SK-N-SH (cell line): Measurements from ENCODE around the gene ALDH6A1. TPM values are rescaled to one million over a fixed set of nuclear protein-coding genes. Genes with fewer than 3 reads are reported as not detected.
"Not testable (repeated sequence)": the region's sequence is repeated elsewhere in the genome, so short reads cannot be mapped to it uniquely, and the experiment has no call there.

Experiments
- CTCF ChIA-PET: fragments of 300-600, 350-600 bp; formaldehyde crosslinking; extraction: SDS; loops from one replicate; lab custom pipeline; 2021; lab: Yijun Ruan, JAX
- POLR2A ChIA-PET: fragments of 350-600 bp; sonication (Branson Sonifier 250); formaldehyde crosslinking; extraction: SDS; loops from one replicate; lab custom pipeline; 2020; ENCODE audit warnings: antibody characterized with exemption, inconsistent platforms; lab: Yijun Ruan, JAX
- DNase-seq: peaks from one replicate; pipeline ENCODE4 v3.0.0; 2012
- H2AFZ ChIP-seq: fragments of 200-600 bp; sonication (generic); 2 replicates; pipeline ENCODE4 v1.8.1; 2016; ENCODE audit warnings: antibody characterized with exemption, mild to moderate bottlenecking, low read depth
- H3F3A ChIP-seq: fragments of 200-600 bp; sonication (generic); replicated peaks from 2 replicates; pipeline ENCODE3; 2016; ENCODE audit warnings: antibody characterized with exemption, mild to moderate bottlenecking; ENCODE audit not compliant: insufficient read depth
- H3K27ac ChIP-seq, 2 experiments: fragments of 200-500 bp in 1 of 2; fragments of 200-600 bp in 1 of 2; sonication (Bioruptor generic) in 1 of 2; sonication (generic), shearing (Covaris generic) in 1 of 2; 2 replicates each; pipeline versions ENCODE4 v1.5.1 to v1.6.1; 2014 to 2016; ENCODE audit warnings: low read depth in 2 of 2, inconsistent platforms in 1 of 2, low read length in 1 of 2, mild to moderate bottlenecking in 1 of 2, mixed read lengths in 1 of 2
- H3K27me3 ChIP-seq: fragments of 200-600 bp; sonication (generic), shearing (Covaris generic); 2 replicates; pipeline ENCODE4 v1.6.1; 2016; ENCODE audit warnings: mixed run types; ENCODE audit not compliant: insufficient read depth
- H3K36me3 ChIP-seq, 2 experiments: fragments of 200-500 bp in 1 of 2; fragments of 200-600 bp in 1 of 2; sonication (Bioruptor generic) in 1 of 2; sonication (generic) in 1 of 2; replicated peaks in 1 of 2; 2 replicates each; pipeline versions ENCODE3 to v1.5.1; 2014 to 2016; ENCODE audit warnings: low read length in 1 of 2, mild to moderate bottlenecking in 1 of 2; ENCODE audit not compliant: insufficient read depth in 2 of 2, control insufficient read depth in 1 of 2
- H3K4me1 ChIP-seq, 2 experiments: fragments of 200-500 bp in 1 of 2; fragments of 200-600 bp in 1 of 2; sonication (Bioruptor generic) in 1 of 2; sonication (generic), shearing (Covaris generic) in 1 of 2; 2 replicates each; pipeline versions ENCODE4 v1.5.1 to v1.6.1; 2014 to 2016; ENCODE audit warnings: low read depth in 1 of 2, low read length in 1 of 2, mixed run types in 1 of 2; ENCODE audit not compliant: insufficient read depth in 2 of 2, control insufficient read depth in 1 of 2
- H3K4me2 ChIP-seq: fragments of 200-600 bp; sonication (generic), shearing (Covaris generic); 2 replicates; pipeline ENCODE4 v1.6.1; 2017; ENCODE audit warnings: mixed run types
- H3K4me3 ChIP-seq, 2 experiments: fragments of 200-500 bp in 1 of 2; fragments of 200-600 bp in 1 of 2; sonication (Bioruptor generic) in 1 of 2; sonication (generic), shearing (Covaris generic) in 1 of 2; 2 replicates each; pipeline versions ENCODE4 v1.5.1 to v1.8.1; 2014 to 2016; ENCODE audit warnings: low read depth in 2 of 2, inconsistent platforms in 1 of 2, low read length in 1 of 2, mild to moderate bottlenecking in 1 of 2, mixed read lengths in 1 of 2, moderate library complexity in 1 of 2
- H3K79me2 ChIP-seq: fragments of 200-600 bp; sonication (generic); 2 replicates; pipeline ENCODE4 v1.8.1; 2017; ENCODE audit warnings: mild to moderate bottlenecking; ENCODE audit not compliant: insufficient read depth
- H3K9ac ChIP-seq: fragments of 200-600 bp; sonication (generic); 2 replicates; pipeline ENCODE4 v1.6.1; 2017; ENCODE audit warnings: mixed run types
- H3K9me2 ChIP-seq: fragments of 200-600 bp; sonication (generic); 2 replicates; pipeline ENCODE4 v1.6.1; 2017; ENCODE audit warnings: mixed run types
- H3K9me3 ChIP-seq: fragments of 200-600 bp; sonication (generic); 2 replicates; pipeline ENCODE4 v1.6.1; 2017; ENCODE audit warnings: mixed run types, mild to moderate bottlenecking, moderate library complexity
- H4K20me1 ChIP-seq: fragments of 200-600 bp; sonication (generic); 2 replicates; pipeline ENCODE4 v1.6.1; 2017; ENCODE audit warnings: mild to moderate bottlenecking, mixed run types; ENCODE audit not compliant: insufficient read depth
- CHD2 ChIP-seq: fragments of 150-350 bp; IDR thresholded peaks from 2 replicates; pipeline ENCODE4 v1.6.1; 2018; ENCODE audit warnings: low read length; ENCODE audit not compliant: partially characterized antibody
- EZH2phosphoT487 ChIP-seq: fragments of 200-600 bp; sonication (generic); IDR thresholded peaks from 2 replicates; pipeline ENCODE4 v1.6.1; 2017; ENCODE audit warnings: low read depth, mixed run types, mild to moderate bottlenecking, antibody characterized with exemption, moderate library complexity, borderline replicate concordance
- RFX5 ChIP-seq: IDR thresholded peaks from 2 replicates; pipeline ENCODE4 v1.6.1; 2012; ENCODE audit warnings: mild to moderate bottlenecking, improper control_type of control experiment, low read length
- TAF1 ChIP-seq: IDR thresholded peaks from 2 replicates; pipeline ENCODE4 v1.6.1; 2012; ENCODE audit warnings: low read depth, mild to moderate bottlenecking, low read length, moderate library complexity, borderline replicate concordance
- WGBS: methylation state at CpG from one replicate; pipeline ENCODE4 v1.1.6; 2017; ENCODE audit warnings: low lambda C conversion rate; 5-methylcytosine and 5-hydroxymethylcytosine counted together
- polyA plus RNA-seq, 3 experiments: library from polyadenylated mRNA; depleted of rRNA; stranded (reverse); fragments of >200 nt; gene quantifications; 2 replicates each; pipeline ENCODE4 v1.2.3, GENCODE V29; 2012
- TF ChIP-seq, protein P1 (sequence below): fragments of 200-600 bp; sonication (generic); IDR thresholded peaks from 2 replicates; pipeline ENCODE4 v1.6.1; 2017; ENCODE audit warnings: antibody characterized with exemption, mild to moderate bottlenecking, moderate library complexity
- TF ChIP-seq, protein P2 (sequence below): IDR thresholded peaks from 2 replicates; pipeline ENCODE4 v1.6.1; 2012; ENCODE audit warnings: mild to moderate bottlenecking, low read depth, low read length, moderate library complexity

The ALDH6A1 gene
- polyA plus RNA-seq, 1 of the 3 experiments (the other 2 are of a cell fraction): 9.4 TPM

DNA sequence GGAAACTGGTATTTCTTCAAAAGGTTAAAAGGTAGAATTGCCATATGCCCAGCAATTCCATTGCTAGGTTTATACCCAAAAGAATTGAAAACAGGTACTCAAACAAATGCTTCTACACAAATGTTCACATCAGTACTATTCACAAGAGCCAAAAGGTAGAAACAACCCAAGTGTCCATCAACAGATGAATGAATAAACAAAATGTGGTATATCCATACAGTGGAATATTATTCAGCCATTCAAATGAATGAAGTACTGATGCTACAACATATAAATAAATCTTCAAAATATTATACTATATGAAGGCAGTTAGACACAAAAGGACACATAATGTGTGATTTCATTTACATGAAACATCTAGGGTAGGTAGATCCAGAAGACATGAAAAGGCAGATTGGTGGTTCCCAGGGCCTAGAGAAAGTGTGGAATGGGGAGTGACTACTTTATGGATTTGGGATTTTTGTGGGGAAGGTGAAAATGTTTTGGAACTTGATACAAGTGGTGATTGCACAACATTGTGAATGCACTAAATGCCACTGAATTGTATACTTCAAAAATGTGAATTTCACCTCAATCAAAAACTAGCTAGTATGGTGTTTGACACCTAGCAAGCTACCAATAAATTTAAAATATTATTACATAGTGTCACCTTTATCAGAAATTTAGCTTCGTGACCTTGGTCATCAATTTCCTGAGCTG is 42.2 kb upstream of the ALDH6A1 start:
- WGBS: 96% methylated on average over 1 of the region's 1 CpG
- POLR2A ChIA-PET: no interaction called here
- Histone ChIP-seq H3K79me2 (no peaks in the 10 kb centered on the region), H3K4me2 (no peak overlapping the region), H3K9me3 (no peaks in the 10 kb centered on the region), H3K27ac (no peak overlapping the region), H3F3A (no peaks in the 10 kb centered on the region), H3K36me3 (no peaks in the 10 kb centered on the region), H2AFZ (no peak overlapping the region), H3K4me1 (no peaks in the 10 kb centered on the region)
- DNase-seq: no peak
- CTCF ChIA-PET: interaction anchor here (0.9 to 1.0 kb wide), 3 partner anchors 13 to 15 kb away, joined by 3 read pairs; no protein-coding TSS in a partner anchor
- TF ChIP-seq EZH2phosphoT487 (no peak), RFX5 (no peak), CHD2 (no peak), TAF1 (no peak)
- TF ChIP-seq, protein P1, sequence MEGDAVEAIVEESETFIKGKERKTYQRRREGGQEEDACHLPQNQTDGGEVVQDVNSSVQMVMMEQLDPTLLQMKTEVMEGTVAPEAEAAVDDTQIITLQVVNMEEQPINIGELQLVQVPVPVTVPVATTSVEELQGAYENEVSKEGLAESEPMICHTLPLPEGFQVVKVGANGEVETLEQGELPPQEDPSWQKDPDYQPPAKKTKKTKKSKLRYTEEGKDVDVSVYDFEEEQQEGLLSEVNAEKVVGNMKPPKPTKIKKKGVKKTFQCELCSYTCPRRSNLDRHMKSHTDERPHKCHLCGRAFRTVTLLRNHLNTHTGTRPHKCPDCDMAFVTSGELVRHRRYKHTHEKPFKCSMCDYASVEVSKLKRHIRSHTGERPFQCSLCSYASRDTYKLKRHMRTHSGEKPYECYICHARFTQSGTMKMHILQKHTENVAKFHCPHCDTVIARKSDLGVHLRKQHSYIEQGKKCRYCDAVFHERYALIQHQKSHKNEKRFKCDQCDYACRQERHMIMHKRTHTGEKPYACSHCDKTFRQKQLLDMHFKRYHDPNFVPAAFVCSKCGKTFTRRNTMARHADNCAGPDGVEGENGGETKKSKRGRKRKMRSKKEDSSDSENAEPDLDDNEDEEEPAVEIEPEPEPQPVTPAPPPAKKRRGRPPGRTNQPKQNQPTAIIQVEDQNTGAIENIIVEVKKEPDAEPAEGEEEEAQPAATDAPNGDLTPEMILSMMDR: no peak
- TF ChIP-seq, protein P2, sequence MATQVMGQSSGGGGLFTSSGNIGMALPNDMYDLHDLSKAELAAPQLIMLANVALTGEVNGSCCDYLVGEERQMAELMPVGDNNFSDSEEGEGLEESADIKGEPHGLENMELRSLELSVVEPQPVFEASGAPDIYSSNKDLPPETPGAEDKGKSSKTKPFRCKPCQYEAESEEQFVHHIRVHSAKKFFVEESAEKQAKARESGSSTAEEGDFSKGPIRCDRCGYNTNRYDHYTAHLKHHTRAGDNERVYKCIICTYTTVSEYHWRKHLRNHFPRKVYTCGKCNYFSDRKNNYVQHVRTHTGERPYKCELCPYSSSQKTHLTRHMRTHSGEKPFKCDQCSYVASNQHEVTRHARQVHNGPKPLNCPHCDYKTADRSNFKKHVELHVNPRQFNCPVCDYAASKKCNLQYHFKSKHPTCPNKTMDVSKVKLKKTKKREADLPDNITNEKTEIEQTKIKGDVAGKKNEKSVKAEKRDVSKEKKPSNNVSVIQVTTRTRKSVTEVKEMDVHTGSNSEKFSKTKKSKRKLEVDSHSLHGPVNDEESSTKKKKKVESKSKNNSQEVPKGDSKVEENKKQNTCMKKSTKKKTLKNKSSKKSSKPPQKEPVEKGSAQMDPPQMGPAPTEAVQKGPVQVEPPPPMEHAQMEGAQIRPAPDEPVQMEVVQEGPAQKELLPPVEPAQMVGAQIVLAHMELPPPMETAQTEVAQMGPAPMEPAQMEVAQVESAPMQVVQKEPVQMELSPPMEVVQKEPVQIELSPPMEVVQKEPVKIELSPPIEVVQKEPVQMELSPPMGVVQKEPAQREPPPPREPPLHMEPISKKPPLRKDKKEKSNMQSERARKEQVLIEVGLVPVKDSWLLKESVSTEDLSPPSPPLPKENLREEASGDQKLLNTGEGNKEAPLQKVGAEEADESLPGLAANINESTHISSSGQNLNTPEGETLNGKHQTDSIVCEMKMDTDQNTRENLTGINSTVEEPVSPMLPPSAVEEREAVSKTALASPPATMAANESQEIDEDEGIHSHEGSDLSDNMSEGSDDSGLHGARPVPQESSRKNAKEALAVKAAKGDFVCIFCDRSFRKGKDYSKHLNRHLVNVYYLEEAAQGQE: no peak
- TF ChIP-seq, all 33 proteins: peak for 0
- Histone ChIP-seq H3K4me3 (no peak overlapping the region), H3K27me3 (no peaks in the 10 kb centered on the region), H3K9me2 (no peaks in the 10 kb centered on the region), H3K9ac (no peak overlapping the region), H4K20me1 (no peaks in the 10 kb centered on the region)

DNA sequence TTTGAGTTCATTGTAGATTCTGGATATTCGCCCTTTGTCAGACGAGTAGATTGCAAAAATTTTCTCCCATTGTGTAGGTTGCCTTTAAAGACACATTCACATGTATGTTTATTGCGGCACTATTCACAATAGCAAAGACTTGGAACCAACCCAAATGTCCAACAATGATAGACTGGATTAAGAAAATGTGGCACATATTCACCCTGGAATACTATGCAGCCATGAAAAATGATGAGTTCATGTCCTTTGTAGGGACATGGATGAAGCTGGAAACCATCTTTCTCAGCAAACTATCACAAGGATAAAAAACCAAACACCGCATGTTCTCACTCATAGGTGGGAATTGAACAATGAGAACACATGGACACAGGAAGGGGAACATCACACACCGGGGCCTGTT is 41.2 kb upstream of the ALDH6A1 start:
- H2AFZ ChIP-seq, H3K4me3 ChIP-seq: not testable (repeated sequence)
- WGBS: 93% methylated on average over 5 of the region's 5 CpGs

More for the DNA sequence above, 41.2 kb upstream of the ALDH6A1 start:
- H3K36me3 ChIP-seq, H4K20me1 ChIP-seq, H3F3A ChIP-seq, POLR2A ChIA-PET, H3K4me1 ChIP-seq, H3K27me3 ChIP-seq, H3K79me2 ChIP-seq, H3K9me3 ChIP-seq, H3K27ac ChIP-seq, H3K9ac ChIP-seq, H3K4me2 ChIP-seq, DNase-seq, CTCF ChIA-PET, H3K9me2 ChIP-seq: not testable (repeated sequence)
